Stomach (tissue), 4 donors: ENCODE data around the gene ANKFN1.

Source experiments
- CTCF ChIP-seq, 7 experiments: fragments of 450-650 bp in 4 of 7; fragments of 200-600 bp in 3 of 7; sonication (generic) in 3 of 7; IDR thresholded peaks; one replicate each; pipeline ENCODE4 v1.5.1; 2016 to 2019; ENCODE audit warnings: antibody characterized with exemption in 7 of 7, control low read depth in 2 of 7, mild to moderate bottlenecking in 1 of 7
- EP300 ChIP-seq: sonication (generic); formaldehyde crosslinking; IDR thresholded peaks from one replicate; pipeline ENCODE4 v1.6.1; 2017; ENCODE audit warnings: antibody characterized with exemption

- no peak for TF ChIP-seq CTCF (IDR thresholded peaks at IDR 0.05)
- TF ChIP-seq EP300: no peak
Observed at GRCh38 chr17:56111706-56112485, 41.4 kb upstream of the ANKFN1 start.
